ENCODE data around the gene BRWD1.
"Not testable (repeated sequence)": the region's sequence is repeated elsewhere in the genome, so short reads cannot be mapped to it uniquely, and the experiment has no call there.

Gene BRWD1

DNA sequence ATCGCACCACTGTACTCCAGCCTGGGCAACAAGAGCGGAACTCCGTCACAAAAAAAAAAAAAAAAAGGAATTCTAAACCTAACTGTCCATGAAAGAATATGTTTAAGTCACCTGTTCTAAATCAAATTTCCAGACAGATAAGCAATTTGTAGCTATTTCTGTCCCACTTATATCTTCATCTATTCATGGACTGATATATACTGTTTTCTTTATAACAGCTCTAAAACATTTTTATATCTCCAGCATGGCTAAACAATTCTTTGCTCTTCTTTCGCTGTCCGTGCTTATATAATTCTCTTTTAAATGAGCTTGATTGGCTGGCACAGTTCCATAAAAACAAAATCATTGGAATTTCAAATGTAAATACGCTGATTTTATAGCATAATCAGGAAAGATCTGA is 30.5 kb downstream of the BRWD1 start:
- no peak for DNase-seq (ENCODE audit: low read depth in 3 of 3)

DNA sequence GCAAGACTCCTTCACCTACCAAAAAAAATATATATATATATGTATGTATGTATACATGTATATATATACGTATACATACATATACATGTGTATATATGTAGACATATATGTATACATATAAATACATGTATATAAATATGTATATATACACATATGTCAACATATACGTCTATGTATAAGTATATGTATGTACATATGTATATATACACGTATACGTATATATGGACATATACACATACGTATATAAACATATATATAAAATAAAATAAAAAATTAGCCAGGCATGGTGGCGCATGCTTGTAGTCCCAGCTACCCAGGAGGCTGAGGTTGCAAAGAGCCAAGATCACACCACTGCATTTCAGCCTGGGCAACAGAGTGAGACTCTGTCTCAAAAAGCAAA is 31.6 kb downstream of the BRWD1 start:
- no peak for DNase-seq (ENCODE audit: low read depth in 3 of 3)

DNA sequence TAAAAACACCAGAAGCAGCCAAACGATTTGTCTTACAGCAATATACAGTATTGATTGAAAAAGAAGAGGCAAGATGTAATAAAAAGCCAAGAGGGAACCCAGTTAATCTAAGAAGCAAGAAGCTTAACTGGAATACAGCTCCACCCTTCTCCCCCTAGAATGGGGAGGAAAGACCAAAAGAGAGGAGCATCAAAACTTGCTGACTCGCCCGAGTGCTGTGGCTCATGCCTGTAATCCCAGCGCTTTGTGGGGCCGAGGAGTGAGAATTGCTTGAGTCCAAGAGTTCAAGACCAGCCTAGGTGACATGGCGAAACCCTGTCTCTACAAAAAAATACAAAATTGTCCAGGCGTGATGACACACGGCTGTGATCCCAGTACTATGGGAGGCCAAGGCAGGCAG is 32.2 kb downstream of the BRWD1 start:
- no peak for DNase-seq (ENCODE audit: low read depth in 3 of 3)

DNA sequence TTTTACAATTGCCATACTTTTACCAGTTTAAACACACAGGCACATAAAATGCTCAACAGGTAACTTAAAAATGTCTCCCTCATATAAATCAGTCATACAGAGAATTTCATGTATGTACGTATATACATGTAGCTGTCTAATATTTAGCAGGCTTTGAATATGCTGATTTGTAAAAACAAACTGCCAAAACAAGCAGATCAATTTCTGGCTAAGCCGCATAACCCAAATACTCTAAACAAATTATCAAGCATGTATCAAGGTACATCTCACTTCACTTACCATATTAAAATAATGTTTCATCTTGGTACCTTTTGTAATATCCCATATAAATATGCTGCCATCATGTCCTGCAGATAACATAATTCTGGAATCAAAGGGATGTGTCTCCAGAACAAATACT is 43.8 kb downstream of the BRWD1 start:
- DNase-seq (ENCODE audit: low read depth in 3 of 3) = no peak

DNA sequence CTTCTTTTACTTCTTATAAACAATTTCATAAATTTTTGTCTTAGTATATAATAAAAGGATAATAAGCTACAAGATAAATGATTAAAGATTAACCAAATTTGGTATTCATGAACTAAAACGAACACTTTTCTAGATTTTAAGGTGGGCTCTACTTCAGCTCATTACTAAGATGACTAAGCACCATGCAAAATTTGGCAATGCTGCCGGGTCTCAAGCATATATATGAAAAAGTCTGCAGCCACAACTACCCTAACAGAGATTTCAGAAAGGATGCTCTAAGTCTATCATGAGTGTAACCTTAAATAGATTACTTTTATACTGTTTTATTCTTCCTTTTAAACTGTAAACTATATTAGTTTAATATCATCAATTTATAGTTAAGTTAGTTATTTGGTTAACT is 47.8 kb downstream of the BRWD1 start:
- DNase-seq (ENCODE audit: low read depth in 3 of 3) = no peak

DNA sequence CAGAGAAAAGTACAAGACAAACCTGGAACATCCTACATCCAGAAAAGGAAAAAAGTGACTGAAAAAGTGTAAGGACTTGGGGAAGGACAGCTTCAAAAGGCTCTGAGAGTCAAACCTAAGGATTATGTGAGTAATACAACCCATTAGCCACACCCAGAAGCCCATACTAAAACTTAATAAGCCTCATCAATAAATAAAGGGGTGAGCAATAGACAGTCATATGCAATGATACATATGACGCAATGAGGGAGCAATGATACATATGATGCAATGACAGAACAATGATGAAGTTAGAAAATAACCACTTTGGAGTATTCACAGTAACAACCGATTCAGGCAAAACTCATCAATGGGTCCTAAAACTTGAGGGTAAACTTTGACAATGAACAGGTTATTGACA is 50.1 kb downstream of the BRWD1 start:
- DNase-seq (ENCODE audit: low read depth in 3 of 3) = no peak

DNA sequence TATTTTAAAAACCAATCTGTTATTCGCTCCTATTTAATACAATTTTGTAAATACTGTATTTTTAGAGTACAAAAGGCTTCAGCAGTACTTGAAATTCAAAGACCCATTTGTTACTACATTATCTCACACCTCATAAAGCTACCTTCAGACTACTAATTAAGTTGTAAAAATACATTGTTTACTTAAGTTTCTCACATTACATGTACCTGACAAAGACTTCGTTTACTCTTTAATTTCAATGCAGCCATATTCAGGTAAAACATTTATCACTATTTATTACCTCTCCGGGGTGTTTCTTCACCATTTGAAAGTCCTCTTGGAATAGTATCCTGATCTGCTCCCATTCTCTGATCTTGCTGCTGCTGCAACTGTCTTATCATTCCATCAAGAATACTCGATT is 55.2 kb downstream of the BRWD1 start:
- no peak for DNase-seq (ENCODE audit: low read depth in 3 of 3)

DNA sequence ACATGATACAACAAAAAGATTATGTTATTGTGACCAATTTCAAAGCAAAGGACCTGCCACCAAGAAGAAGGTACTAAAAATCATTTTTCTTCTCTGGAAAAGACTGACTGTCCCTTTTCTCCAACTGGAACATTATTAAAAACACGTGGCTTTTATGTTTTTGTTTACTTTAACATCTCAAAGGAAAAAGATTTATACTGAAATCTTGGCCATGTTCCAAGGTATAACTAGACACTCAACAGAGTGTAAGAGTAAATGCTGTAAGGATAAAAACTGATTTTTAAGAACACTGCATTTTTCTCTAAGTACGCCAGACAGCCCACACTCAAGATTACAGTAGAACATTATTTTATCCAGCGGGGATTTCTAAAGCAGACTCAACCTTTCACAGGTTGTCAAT is 62.1 kb downstream of the BRWD1 start:
- no peak for DNase-seq (ENCODE audit: low read depth in 3 of 3)

DNA sequence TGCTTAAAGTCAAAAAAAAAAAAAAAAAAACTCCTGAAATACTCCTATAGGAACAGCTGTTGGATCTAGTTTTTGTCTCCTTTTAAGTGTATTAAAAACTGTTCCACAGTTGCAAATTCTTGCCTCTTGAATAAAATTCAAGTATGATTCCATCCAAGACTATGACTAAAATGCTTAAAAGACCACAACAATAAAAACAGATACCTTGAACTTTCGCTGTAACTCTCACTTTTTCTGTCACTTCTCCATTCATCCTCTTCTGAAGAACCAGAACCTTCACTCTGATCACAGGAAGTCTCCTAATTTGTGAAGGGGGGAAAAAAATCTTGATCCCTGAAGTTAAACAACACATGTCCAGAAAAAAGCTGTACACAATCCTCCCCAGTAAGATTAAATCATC is 75.2 kb downstream of the BRWD1 start:
- no peak for DNase-seq (ENCODE audit: low read depth in 3 of 3)

DNA sequence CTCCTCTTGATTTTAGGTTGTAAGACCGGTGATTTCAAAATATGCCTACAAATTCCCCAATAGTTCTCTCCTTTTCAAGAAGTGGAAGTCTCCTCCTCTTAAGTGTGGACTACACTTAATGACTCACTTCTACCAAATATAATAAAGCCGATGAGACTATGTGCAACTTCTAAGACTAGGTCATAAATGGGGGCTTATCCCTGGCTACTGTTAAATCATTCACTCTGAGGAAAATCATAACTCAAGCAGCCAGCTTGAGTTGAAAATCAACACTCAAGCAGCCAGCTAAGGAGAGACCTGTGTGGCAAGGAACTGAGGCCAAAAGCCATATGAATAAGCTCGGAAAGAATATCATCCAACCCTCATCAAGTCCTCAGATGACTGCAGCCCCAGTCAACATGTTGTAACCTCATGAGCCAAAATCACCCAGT is 80.6 kb downstream of the BRWD1 start:
- no peak for DNase-seq (ENCODE audit: low read depth in 3 of 3)

DNA sequence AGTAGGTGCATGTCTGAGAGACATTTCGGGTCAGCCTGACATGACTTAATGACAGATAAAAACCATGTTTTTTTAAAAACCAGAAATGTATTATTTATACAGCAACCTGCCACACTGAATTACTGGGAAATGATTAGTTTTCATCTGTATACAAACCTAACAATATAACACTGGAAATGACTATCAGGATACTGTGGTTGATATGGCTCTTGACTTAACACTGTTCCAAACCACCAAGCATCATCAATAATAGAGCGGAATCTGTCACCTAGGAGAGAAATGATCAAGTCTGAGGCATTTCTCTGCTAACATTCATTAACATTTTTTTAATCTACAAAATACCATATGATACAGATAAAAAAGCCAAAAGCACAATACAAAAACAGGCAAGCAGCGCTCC is 88.5 kb downstream of the BRWD1 start:
- DNase-seq (ENCODE audit: low read depth in 3 of 3) = no peak

DNA sequence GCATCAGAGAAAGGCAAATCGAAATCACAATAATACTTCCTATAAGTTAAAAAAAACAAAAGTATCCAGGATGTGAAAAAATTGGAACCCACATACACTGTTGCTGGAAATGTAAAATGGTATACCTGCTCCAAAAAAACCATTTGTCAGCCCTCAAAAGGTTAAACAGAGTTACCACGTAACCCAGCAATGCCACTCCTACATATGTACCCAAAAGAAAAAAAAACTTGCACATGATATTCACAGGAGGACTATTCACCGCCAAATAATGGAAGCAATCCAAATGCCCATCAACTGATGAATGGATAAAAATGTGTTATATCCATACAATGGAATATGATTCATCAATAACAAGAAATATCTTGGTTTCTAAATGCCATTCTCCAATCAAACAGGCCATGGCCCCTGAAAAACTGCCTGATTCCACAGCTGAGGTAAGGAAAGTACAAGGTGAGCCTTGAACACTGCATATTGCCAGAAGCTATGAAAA is 91.4 kb downstream of the BRWD1 start:
- DNase-seq (ENCODE audit: low read depth in 3 of 3) = no peak

DNA sequence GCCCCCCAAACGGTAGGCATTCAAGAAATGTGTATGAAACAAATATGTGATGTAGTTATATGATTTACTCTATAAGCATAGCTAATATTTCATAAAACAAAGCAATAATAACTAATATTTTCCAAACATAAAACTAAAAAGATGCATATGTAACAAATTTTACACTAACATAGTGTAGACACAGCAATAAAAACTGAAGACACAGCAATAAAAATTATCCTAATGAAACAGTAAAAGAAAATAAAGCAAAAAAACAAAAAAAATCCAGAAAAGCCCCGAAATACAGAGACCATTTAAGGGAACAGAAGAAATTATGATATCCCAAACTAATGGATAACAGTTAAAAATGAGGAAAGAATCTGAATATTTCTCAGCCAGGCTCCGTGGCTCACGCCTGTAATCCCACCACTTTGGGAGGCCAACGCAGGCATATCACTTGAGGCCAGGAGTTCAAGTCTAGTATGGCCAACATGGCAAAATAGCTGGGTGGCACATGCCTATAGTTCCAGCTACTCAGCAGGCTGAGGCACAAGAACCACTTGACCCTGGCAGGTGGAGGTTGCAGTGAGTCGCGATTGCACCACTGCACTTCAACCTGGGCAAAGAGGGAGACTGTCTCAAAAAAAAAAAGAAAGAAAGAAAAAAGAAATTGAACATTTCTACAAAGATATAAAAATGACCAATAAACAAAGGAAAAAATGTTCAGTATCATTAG is 92.0 kb downstream of the BRWD1 start:
- no peak for DNase-seq (ENCODE audit: low read depth in 3 of 3)

DNA sequence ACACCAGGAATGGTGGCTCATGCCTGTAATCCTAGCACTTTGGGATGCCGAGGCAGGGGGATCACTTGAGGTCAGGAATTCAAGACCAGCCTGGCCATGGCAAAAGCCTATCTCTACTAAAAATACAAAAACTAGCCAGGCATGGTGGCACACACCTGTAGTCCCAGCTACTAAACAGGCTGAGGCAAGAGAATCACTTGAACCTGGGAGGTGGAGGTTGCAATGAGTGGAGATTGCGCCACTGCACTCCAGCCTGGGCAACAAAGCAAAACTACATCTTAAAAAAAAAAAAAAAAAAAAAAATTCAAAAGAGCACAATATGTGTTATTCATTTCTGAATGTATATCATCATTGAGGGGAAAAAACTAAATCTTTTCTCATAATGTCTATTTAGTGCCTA is 92.6 kb downstream of the BRWD1 start:
- not testable (repeated sequence) for DNase-seq (ENCODE audit: low read depth in 3 of 3)

DNA sequence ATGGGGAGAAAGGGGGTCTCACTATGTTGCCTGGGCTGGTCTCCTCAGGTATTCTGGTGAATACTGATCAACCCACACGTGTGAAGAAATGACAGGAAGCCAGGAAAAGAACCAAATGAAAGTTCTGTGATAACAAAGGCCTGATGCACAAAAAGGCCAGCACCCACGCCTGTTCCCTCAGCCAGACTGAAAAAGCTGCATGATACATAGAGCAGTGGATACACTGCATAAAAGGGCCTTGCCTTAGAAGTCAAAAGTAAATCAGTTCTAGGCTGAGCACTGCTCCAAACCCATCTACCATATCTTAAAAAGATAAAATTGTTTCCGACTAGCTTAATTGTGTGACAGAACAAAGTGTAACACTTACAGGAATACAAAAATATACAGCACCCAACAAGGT is 93.3 kb downstream of the BRWD1 start:
- no peak for DNase-seq (ENCODE audit: low read depth in 3 of 3)

DNA sequence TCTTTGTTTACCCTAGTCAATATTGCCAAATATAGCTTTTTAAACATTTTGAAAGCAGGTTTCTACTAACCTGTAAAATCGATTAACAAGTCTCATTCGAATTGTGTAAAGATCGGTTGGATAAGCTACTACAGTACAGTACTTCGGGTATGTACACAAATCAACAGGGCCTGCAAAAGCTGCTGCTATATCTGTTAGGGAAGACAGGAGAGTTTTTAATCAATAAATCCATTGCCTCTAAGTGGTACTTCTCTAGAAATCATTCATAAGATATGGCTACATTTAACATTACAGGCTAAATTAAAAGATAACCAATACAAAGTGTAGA is 95.4 kb downstream of the BRWD1 start:
- DNase-seq (ENCODE audit: low read depth in 3 of 3) = no peak

DNA sequence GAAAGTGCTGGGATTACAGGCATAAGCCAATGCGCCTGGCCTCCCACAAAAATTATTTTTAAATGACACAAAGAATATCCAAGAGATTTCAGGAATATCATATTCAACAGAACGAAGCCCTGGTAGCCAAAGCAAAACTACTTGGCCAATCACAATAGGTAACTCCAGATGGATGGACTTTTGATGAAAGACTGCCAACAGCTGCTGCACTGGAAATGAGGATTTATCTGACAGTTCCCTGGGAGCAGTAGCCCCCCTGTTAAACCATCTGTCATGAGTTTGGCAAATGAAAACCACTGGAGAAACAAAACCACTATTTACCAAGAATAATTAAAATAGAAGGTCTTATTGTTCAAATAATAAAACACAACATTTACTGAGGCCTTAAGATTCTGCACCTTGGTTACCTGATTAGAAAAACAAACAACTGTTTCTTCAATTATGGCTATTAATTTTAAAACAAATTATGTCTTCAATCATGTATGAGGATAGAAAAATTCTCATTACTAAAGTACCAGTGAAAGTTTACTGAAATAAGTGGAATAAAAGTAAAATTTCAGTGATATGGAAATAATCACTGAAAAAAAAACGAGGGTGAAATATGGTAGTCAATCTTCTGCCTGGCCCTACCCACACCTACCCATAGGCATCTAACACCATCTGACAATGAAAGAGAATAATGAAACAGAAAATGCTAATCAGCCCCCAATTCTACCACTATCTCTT is 95.9 kb downstream of the BRWD1 start:
- DNase-seq (ENCODE audit: low read depth in 3 of 3) = no peak

DNA sequence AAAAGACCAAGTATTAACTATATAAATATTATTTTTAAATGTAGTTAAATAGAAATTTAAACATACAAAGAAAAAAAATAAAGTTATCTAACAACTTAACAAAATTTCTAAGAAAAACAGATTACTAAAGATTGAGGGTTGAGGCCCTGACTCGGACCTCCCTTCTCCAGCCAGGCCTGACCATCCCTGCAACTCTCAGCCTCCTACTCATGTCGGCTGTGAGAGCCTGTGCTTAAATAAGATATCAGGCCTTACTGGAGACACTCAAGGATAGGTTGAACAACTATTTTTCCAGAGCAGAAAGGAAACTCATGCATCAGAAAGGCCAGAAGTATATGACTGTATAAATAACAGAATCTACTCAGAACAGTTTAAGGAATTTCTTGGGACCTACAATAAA is 97.1 kb downstream of the BRWD1 start:
- no peak for DNase-seq (ENCODE audit: low read depth in 3 of 3)

DNA sequence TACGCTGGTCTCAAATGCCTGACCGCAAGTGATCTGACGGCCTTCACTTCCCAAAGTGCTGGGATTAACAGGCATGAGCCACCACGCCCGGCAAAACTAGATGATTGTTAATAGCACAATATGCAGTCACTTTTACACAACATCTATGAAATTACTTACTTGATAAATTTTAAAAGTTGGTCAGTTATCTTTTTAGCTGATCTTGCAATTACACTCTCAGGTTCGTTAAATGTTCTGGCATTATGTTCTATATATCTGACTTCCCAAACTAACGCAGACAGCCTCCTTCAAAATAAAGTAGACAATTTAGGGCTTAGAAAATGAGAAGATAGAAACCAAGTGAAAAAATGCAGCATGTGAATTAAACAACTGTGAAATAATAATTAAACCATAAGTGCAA is 98.4 kb downstream of the BRWD1 start:
- no peak for DNase-seq (ENCODE audit: low read depth in 3 of 3)

DNA sequence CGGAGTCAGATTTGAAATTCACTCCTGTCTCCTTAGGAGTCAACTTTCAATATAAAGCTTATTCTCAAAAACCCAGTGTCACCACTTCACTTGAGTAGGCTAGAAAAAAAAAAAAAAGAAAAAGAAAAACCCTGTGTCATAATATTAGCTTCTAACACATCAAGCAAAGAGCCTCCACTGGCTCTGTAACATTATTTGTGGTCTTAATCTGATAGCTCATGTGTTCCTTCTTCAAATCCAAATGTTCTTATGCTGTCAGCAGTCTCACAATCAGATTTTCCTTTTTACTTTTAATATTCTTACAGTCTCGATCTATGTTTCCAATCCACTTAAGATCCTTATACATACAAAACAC is 104.1 kb downstream of the BRWD1 start:
- DNase-seq (ENCODE audit: low read depth in 3 of 3) = no peak

DNA sequence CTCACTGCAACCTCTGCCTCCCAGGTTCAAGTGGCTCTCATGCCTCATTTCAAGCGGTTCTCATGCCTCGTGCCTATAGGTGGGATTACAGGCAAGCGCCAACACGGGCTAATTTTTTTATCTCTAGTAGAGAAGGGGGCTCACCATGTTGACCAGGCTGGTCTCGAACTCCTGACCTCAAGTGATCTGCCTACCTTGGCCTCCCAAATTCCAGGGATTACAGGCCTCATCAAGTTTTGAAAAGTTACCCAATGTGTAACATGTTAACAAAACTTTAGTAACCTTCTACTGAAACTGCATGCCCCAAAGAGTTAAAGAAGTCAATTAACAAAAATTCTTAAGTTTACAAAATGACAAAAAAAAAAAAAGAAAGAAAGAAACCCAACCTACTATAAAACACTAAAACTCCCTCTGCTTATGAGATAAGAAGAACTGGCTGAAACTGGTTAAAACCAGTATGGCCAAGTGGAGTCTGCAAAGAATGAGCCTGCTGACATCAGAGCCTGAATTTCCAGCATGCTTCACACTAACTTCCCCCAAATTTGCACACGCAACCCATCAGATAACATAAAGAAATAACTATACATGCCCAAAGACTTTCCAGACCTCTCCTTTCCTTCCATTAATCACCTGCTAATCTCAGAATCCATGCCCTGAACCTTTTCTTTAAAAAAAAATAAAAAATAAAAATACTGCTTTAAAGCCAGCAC is 104.7 kb downstream of the BRWD1 start:
- no peak for DNase-seq (ENCODE audit: low read depth in 3 of 3)

DNA sequence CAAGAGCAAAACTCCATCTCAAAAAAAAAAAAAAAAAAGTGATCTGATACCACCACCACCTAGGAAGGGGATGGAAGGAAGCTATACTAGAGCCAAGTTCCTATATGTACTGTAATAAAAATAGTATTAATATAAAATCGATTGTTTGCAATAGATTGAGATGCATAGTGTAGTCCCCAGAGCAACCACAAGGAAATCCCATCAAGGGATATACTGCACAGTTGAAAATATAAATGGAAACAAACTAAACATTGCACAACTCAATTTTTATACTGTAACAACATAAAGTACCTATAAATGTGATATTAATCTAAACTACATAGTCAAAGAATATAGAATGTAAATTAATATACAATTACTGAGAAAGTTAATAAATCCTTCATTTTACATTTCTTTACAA is 109.3 kb downstream of the BRWD1 start:
- DNase-seq (ENCODE audit: low read depth in 3 of 3) = no peak

DNA sequence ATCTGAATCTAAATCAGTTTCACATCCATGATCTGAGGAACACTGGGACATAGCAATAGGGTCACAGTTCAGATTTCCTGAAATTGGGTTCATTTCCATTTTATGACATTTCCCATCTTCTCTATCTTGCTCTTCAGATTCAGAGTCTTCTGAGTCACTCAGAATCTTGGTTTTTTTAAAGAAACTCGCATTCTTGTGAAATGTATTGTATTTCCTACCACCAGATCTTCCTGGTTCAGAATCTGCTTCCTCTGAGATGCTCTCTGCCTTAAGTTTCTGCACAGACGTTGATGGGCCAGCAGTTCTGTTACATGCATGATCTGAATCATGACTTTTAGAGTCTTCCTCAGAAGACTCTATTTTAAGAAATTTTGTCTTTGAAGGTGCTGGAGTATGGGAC is 114.6 kb downstream of the BRWD1 start:
- no peak for DNase-seq (ENCODE audit: low read depth in 3 of 3)
